22Rv1 (cell line): ENCODE results near the gene TERB1.

Experiments
- CTCF ChIP-seq: fragments of 450-650 bp; IDR thresholded peaks from 2 replicates; pipeline ENCODE4 v1.5.1; 2017; ENCODE audit warnings: mild to moderate bottlenecking
- ZFX ChIP-seq: fragments of 450-650 bp; IDR thresholded peaks from 2 replicates; pipeline ENCODE4 v1.6.1; 2017; ENCODE audit warnings: antibody characterized with exemption, borderline replicate concordance

DNA sequence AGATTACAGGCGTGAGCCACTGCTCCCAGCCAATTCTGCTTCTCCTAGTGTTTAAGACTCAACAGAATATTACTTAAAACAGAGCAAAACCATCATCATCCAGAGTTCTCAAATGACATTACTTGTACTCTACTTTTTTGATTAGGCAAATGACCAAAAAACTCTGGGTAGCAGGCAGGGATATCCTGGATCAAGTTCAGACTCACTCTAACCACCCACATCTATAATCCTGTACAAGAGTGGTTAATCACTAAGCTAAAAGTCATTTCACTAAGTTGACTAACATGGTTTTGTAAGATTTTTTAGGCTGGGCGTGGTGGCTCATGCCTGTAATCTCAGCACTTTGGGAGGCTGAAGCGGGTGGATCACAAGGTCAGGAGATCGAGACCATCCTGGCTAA is 22.6 kb upstream of the TERB1 start:
- TF ChIP-seq CTCF (no peak), ZFX (no peak)
